HCT116 (cell line): Measurements from ENCODE around the gene NF1.

Experiments
- CEBPB ChIP-seq: IDR thresholded peaks from 2 replicates; pipeline ENCODE4 v1.6.1; 2012; ENCODE audit warnings: low read depth
- EGR1 ChIP-seq: IDR thresholded peaks from 2 replicates; pipeline ENCODE4 v1.6.1; 2012; ENCODE audit warnings: low read depth
- EZH2 ChIP-seq: fragments of 200-600 bp; sonication (generic); IDR thresholded peaks from 2 replicates; pipeline ENCODE4 v1.6.1; 2017; ENCODE audit warnings: antibody characterized with exemption, mixed run types
- JUND ChIP-seq: IDR thresholded peaks from 2 replicates; pipeline ENCODE4 v1.6.1; 2012
- POLR2A ChIP-seq: IDR thresholded peaks from 2 replicates; pipeline ENCODE4 v1.7.0; 2011; ENCODE audit warnings: borderline replicate concordance; ENCODE audit not compliant: insufficient read depth, insufficient read length; ENCODE audit errors: extremely low read depth
- POLR2AphosphoS5 ChIP-seq: IDR thresholded peaks from 2 replicates; pipeline ENCODE4 v1.6.1; 2011; ENCODE audit warnings: mild to moderate bottlenecking, low read depth, low read length, moderate library complexity
- SRF ChIP-seq: IDR thresholded peaks from 2 replicates; pipeline ENCODE4 v1.6.1; 2012; ENCODE audit warnings: low read depth
- YY1 ChIP-seq: IDR thresholded peaks from 2 replicates; pipeline ENCODE4 v1.6.1; 2011; ENCODE audit warnings: low read length, low read depth, moderate library complexity, mild to moderate bottlenecking; ENCODE audit not compliant: insufficient replicate concordance; ENCODE audit errors: extremely low read depth
- ZNF274 ChIP-seq: fragments of 200-500 bp; sonication (Bioruptor generic); IDR thresholded peaks from 2 replicates; pipeline ENCODE4 v1.6.1; 2014; ENCODE audit warnings: mild to moderate bottlenecking, low read depth, low read length, inconsistent platforms
- TF ChIP-seq, protein P1 (sequence below), 3 experiments: fragments of 200-600 bp in 1 of 3; sonication (generic) in 1 of 3; IDR thresholded peaks in 2 of 3; conservative IDR thresholded peaks in 1 of 3; 2 replicates each; pipeline ENCODE4 v1.5.1; 2012 to 2017; ENCODE audit warnings: low read depth in 2 of 3, low read length in 2 of 3, antibody characterized with exemption in 1 of 3, borderline replicate concordance in 1 of 3, control low read depth in 1 of 3, mild to moderate bottlenecking in 1 of 3, mixed read lengths in 1 of 3, mixed run types in 1 of 3, moderate library complexity in 1 of 3; ENCODE audit not compliant: insufficient read depth in 1 of 3
- TF ChIP-seq, protein P2 (sequence below): IDR thresholded peaks from 2 replicates; pipeline ENCODE4 v1.6.1; 2012; ENCODE audit warnings: low read depth
- TF ChIP-seq, protein P3 (sequence below): IDR thresholded peaks from 2 replicates; pipeline ENCODE4 v1.6.1; 2012

DNA sequence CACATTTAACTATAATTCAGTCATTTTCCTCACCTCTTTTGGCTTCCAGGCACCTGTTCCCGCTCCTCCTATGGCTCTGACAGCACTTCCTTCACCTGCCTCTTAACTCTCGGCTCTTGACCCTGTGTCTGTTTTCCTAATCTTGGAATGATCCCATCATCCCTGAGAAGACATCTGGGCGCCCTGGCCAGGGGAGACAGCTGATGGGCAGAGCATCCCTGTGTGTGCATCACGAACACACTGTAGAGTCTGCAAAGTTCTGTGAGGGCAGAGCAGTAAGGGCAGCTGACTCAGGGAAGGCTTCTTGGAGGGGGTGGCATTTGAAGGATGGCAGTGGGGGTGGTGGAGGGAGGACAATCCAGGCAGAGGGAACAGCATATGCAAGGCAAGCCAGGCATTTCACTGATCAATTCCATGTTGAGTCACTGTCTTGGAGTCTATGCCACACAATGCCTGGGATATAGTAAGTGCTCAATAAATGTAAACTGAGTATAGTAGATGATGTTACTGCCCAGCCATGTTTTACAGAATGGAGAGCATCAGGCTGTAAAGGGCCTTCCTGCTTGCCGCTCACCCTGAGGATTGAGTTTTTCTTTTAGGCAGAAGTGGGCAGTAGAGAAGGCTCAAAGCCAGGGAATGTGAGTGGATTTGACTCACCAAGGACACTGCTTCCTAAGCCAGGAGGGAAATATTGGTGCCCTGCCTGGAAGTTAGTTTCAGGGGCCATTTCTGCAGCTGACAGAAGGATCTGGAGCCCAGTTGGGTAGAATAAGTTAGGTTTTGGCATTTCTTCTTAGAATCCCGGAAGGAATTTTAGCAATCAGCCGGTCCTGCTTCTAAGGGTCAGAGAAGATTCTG is 290.9 kb downstream of the NF1 start:
- TF ChIP-seq, protein P1, sequence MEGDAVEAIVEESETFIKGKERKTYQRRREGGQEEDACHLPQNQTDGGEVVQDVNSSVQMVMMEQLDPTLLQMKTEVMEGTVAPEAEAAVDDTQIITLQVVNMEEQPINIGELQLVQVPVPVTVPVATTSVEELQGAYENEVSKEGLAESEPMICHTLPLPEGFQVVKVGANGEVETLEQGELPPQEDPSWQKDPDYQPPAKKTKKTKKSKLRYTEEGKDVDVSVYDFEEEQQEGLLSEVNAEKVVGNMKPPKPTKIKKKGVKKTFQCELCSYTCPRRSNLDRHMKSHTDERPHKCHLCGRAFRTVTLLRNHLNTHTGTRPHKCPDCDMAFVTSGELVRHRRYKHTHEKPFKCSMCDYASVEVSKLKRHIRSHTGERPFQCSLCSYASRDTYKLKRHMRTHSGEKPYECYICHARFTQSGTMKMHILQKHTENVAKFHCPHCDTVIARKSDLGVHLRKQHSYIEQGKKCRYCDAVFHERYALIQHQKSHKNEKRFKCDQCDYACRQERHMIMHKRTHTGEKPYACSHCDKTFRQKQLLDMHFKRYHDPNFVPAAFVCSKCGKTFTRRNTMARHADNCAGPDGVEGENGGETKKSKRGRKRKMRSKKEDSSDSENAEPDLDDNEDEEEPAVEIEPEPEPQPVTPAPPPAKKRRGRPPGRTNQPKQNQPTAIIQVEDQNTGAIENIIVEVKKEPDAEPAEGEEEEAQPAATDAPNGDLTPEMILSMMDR (IDR thresholded peaks at IDR 0.05 in 2 of 3, conservative IDR thresholded peaks at IDR 0.05 in 1 of 3; ENCODE audit: borderline replicate concordance in 1 of 3, insufficient read depth in 1 of 3, low read depth in 2 of 3, low read length in 2 of 3) = no peak
- TF ChIP-seq CEBPB (no peak), JUND (no peak), ZNF274 (no peak), POLR2A (no peak), POLR2AphosphoS5 (no peak), EZH2 (no peak), EGR1 (no peak), YY1 (no peak), SRF (no peak)
- TF ChIP-seq, protein P2, sequence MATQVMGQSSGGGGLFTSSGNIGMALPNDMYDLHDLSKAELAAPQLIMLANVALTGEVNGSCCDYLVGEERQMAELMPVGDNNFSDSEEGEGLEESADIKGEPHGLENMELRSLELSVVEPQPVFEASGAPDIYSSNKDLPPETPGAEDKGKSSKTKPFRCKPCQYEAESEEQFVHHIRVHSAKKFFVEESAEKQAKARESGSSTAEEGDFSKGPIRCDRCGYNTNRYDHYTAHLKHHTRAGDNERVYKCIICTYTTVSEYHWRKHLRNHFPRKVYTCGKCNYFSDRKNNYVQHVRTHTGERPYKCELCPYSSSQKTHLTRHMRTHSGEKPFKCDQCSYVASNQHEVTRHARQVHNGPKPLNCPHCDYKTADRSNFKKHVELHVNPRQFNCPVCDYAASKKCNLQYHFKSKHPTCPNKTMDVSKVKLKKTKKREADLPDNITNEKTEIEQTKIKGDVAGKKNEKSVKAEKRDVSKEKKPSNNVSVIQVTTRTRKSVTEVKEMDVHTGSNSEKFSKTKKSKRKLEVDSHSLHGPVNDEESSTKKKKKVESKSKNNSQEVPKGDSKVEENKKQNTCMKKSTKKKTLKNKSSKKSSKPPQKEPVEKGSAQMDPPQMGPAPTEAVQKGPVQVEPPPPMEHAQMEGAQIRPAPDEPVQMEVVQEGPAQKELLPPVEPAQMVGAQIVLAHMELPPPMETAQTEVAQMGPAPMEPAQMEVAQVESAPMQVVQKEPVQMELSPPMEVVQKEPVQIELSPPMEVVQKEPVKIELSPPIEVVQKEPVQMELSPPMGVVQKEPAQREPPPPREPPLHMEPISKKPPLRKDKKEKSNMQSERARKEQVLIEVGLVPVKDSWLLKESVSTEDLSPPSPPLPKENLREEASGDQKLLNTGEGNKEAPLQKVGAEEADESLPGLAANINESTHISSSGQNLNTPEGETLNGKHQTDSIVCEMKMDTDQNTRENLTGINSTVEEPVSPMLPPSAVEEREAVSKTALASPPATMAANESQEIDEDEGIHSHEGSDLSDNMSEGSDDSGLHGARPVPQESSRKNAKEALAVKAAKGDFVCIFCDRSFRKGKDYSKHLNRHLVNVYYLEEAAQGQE = no peak
- TF ChIP-seq, protein P3, sequence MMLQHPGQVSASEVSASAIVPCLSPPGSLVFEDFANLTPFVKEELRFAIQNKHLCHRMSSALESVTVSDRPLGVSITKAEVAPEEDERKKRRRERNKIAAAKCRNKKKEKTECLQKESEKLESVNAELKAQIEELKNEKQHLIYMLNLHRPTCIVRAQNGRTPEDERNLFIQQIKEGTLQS = no peak
